Activated naive CD8-positive, alpha-beta T cell treated with anti-CD3 and anti-CD28 coated beads, Interleukin-2, amount 50 U/mL, for 24 hours (primary cell): ENCODE results near the gene ZCCHC2.

Experiments
- ATAC-seq: fragments of 150-1000 bp; cut with Tn5 transposase; one replicate; pipeline ENCODE4 v1.10.0; 2021
- DNase-seq: peaks from one replicate; pipeline ENCODE4 v3.0.0; 2021
- H3K27ac Mint-ChIP-seq: one replicate; pipeline ENCODE4 v1.8.0; 2021; ENCODE audit warnings: mild to moderate bottlenecking, mixed read lengths
- H3K27me3 Mint-ChIP-seq: one replicate; pipeline ENCODE4 v1.8.0; 2021; ENCODE audit warnings: mixed read lengths
- H3K36me3 Mint-ChIP-seq: one replicate; pipeline ENCODE4 v1.8.0; 2021; ENCODE audit warnings: low read depth, mixed read lengths
- H3K4me1 Mint-ChIP-seq: one replicate; pipeline ENCODE4 v1.8.0; 2021; ENCODE audit warnings: mixed read lengths
- H3K4me3 Mint-ChIP-seq: one replicate; pipeline ENCODE4 v1.8.0; 2021; ENCODE audit warnings: mild to moderate bottlenecking, moderate library complexity, mixed read lengths
- H3K9me3 Mint-ChIP-seq: one replicate; pipeline ENCODE4 v1.8.0; 2021; ENCODE audit warnings: mixed read lengths

Gene ZCCHC2

DNA sequence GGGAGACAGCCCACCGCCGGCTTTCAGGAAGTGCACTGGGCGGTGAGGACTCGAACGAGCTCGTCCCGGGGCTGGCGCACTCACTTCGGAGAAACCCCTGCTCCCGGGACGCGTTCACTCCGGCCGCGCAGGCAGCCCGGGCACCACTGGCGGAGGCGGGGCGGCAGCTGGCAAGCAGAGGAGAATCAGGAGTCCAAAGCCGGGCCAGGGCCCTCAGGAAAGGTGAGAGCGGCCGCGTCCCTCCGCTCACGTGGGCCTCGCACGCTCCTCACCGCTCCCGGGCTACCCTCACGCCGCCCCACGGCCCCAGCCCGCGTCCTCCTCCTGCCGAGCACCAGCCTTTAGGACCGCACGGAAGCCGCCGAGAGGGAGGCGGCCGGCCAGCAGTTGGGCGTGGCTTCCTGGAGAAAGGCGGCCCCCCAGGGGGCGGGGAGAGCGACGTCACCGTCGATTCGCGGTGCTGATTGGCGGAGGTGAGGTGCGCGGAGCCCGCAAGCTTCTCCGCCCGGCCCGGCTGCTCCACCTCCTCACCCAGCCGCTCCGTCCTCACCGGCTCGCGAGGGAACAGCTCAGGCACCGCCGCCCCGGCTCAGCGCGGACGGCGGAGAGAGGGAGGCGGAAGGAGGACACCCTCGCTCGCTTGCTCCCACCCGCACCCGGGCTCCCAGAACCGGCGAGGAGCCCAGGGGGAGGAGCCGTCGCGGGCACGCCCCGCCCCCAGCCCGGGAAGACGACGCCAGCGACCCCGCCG lies at the start of gene ZCCHC2:
Gene ZCCHC2 (plus strand): TSS at position 522 of the 751 bp plus-strand sequence. CDS start 400 bp downstream, outside the sequence.
- H3K4me1 Mint-ChIP-seq, result peaks cover 34% of the 10 kb centered on the region
- ATAC-seq, result peak; percentile 85
- H3K9me3 Mint-ChIP-seq, result peaks cover 2% of the 10 kb centered on the region

DNA sequence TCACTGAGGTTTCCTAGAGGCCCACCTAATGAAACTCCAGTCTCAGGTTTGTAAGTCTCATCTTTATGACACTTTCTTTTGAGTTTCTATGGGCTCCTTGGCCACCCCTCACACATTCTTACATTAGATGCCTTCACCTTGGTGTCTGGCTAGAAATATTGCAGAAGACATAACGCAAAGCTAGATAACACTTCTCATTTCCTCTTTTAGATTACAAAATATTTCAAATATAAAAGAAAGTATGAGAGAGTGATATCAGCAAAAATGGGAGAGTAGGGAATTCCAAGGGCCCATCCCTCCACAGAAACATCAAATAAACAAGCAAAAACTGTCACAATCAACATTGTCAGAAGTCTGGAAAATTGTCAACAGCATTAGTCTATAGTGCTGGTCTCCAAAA lies 43.3 kb upstream of the ZCCHC2 start:
- Mint-ChIP-seq H3K4me3 (no peak overlapping the region), H3K4me1 (peaks cover 4% of the 10 kb centered on the region), H3K9me3 (peaks cover 27% of the 10 kb centered on the region), H3K27me3 (peaks cover 32% of the 10 kb centered on the region), H3K27ac (no peak overlapping the region), H3K36me3 (peaks cover 2% of the 10 kb centered on the region)
- ATAC-seq, result no peak
- DNase-seq, result no peak

More for the DNA sequence above, at the start of gene ZCCHC2:
- Mint-ChIP-seq H3K4me3 (peak within 1 kb of the TSS; percentile 91), H3K27me3 (no peaks in the 10 kb centered on the region), H3K27ac (peak within 1 kb of the TSS; percentile 84), H3K36me3 (peaks cover 15% of the 10 kb centered on the region)
- peak; percentile 99 for DNase-seq

DNA sequence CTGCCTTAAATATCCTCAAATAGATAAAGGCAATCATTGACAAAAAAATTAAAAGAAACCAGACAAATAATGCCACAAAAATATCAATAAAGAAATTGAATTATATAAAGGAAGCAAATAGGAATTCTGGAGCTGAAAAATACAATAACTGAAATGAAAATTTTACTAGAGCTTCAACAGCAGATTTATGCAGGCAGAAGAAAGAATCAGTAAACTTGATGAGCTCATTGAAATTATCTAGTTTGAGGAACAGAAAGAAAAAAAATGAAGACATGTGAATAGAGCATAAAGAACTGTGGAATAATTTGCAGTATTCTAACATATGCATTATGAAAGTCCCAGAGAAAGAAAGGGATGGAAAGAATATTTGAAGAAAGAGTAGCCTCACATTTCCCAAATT lies 41.9 kb upstream of the ZCCHC2 start:
- ATAC-seq (no peak), DNase-seq (no peak)

DNA sequence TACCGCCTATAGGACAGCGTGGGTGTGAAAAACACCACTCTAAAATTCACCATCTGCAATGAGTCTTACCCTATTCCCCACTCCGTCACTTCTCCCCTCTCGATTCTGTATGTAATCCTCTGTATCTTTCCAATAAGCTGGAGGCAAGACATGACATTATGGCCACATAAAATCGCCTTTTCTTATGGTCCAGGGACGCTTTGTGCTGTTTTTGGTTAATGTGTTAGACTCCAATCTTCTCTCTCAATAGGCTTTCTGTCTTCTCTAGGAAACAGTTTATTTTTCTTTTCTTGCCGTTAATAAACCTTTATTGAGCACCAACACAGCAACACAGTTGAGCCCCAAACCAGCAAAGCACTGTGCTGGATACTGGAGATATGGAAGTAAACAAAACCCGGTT lies 37.9 kb upstream of the ZCCHC2 start:
- Mint-ChIP-seq H3K27ac (no peak overlapping the region), H3K27me3 (peaks cover 19% of the 10 kb centered on the region), H3K4me3 (no peak overlapping the region), H3K9me3 (peaks cover 21% of the 10 kb centered on the region), H3K4me1 (peaks cover 10% of the 10 kb centered on the region), H3K36me3 (peaks cover 2% of the 10 kb centered on the region)
- DNase-seq (no peak), ATAC-seq (no peak)

More for the DNA sequence above, 41.9 kb upstream of the ZCCHC2 start:
- Mint-ChIP-seq H3K27ac (no peak overlapping the region), H3K4me3 (no peak overlapping the region), H3K4me1 (peaks cover 6% of the 10 kb centered on the region), H3K36me3 (peaks cover 2% of the 10 kb centered on the region), H3K9me3 (peaks cover 27% of the 10 kb centered on the region), H3K27me3 (peaks cover 28% of the 10 kb centered on the region)

DNA sequence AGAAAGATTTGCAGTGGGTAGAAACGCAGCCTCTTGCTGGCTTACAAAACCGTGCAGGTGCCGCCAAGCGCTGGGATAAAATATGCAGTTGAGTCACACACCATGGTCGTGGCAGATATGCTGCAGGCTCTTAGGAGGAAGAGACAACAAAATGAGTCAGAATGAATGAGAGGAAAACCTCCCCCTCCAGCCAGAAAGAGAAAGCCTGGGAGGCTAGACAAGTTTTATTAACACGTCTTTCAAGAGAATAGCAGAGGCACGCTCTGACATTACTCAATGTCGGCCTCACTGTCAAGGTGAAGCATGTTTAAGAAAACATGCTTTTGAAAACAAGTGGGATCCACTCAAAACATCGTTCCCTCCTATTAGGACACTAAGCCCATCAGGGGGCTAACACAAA lies 37.1 kb upstream of the ZCCHC2 start:
- H3K9me3 Mint-ChIP-seq, result peaks cover 14% of the 10 kb centered on the region
- peaks cover 10% of the 10 kb centered on the region for H3K4me1 Mint-ChIP-seq
- DNase-seq (no peak), ATAC-seq (peak; percentile 40)
- H3K36me3 Mint-ChIP-seq, result peaks cover 2% of the 10 kb centered on the region
- no peak overlapping the region for H3K27ac Mint-ChIP-seq
- H3K4me3 Mint-ChIP-seq, result no peak overlapping the region
- peaks cover 19% of the 10 kb centered on the region for H3K27me3 Mint-ChIP-seq

DNA sequence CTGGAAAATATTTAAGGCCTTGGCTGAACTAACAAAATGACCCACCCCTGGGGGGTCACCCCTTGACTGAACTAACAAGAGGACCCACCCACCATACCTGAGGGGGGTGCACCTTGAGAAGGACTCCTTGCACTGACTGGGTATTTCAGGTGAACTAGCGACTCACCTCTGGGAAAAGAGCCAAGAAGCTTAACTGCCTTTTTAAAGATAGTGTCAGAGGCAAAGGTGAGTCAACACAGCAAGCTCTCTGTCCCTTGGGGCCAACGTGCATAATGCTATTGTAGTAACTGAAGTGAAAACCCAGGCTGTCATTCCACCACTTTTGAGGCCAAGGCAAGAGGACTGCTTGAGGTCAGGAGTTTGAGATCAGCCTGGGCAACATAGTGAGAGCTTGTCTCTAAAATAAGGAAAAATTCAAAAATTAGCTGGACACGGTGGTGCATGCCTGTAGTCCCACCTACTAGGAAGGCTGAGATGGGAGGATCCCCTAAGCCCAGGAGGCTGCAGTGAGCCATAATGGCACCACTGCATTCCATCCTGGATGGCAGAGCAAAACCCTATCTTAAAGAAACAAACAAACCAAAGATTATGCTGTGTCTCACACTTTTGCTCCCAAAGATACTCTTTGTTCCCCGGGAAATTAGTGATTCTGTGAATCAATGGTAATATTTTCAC lies 36.4 kb upstream of the ZCCHC2 start:
- H3K9me3 Mint-ChIP-seq, result peaks cover 6% of the 10 kb centered on the region
- peaks cover 19% of the 10 kb centered on the region for H3K27me3 Mint-ChIP-seq
- no peak overlapping the region for H3K4me3 Mint-ChIP-seq
- ATAC-seq (peak; percentile 88), DNase-seq (peak; percentile 9)
- H3K27ac Mint-ChIP-seq, result no peak overlapping the region
- no peaks in the 10 kb centered on the region for H3K36me3 Mint-ChIP-seq
- H3K4me1 Mint-ChIP-seq, result peaks cover 10% of the 10 kb centered on the region

DNA sequence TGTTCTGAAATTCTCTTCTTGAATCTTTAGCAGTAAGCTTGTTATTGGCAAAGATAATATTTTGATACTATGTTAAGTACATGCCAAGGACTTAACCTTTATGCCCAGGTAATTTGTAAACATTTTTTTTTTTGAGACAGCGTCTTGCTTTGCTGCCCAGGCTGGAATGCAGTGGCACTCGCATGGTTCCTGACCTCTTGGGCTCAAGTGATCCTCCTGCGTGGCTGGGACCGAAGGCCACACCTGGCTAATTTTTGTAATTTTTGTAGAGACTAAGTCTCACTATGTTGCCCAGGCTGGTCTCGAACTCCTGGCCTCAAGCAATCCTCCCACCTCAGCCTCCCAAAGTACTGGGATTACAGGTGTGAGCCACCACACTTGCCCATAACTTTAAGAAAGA lies 35.7 kb upstream of the ZCCHC2 start:
- Mint-ChIP-seq H3K27me3 (peaks cover 15% of the 10 kb centered on the region), H3K36me3 (no peaks in the 10 kb centered on the region), H3K4me1 (peaks cover 10% of the 10 kb centered on the region), H3K4me3 (no peak overlapping the region), H3K9me3 (no peaks in the 10 kb centered on the region), H3K27ac (no peak overlapping the region)
- DNase-seq, result no peak
- ATAC-seq, result no peak

DNA sequence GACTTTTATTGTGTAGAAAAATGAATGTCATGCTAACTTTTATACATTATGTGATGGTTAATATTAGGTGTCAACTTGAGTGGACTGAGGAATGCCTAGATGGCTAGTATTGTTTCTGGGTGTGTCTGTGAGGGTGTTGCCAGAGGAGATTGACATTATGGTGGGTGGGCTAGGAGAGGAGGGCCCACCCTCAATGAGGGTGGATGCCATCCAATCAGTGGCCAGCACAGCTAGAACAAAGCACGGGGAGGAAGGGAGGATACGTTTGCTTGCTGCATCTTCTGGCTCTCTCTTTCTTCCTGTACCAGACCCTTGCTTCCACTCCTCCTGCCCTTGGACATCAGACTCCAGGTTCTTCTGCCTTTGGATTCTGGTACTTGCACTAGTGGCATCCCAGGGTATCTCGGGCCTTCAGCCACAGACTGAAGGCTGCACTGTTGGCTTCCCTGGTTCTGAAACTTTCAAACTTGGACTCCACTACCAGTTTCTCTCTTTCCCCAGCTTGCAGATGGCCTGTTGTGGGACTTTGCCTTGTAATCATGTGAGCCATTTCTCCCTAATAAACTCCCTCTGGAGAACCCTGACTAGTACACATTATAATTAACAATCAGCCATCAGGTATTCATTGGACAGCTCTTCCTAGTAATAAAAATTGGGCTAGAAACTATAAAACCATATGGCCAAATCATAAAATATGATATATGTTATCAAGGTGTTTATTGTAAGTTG lies 31.7 kb upstream of the ZCCHC2 start:
- no peak overlapping the region for H3K4me3 Mint-ChIP-seq
- H3K27me3 Mint-ChIP-seq, result peaks cover 10% of the 10 kb centered on the region
- no peaks in the 10 kb centered on the region for H3K36me3 Mint-ChIP-seq
- H3K9me3 Mint-ChIP-seq, result no peaks in the 10 kb centered on the region
- no peak overlapping the region for H3K27ac Mint-ChIP-seq
- ATAC-seq (no peak), DNase-seq (no peak)
- H3K4me1 Mint-ChIP-seq, result peaks cover 6% of the 10 kb centered on the region

DNA sequence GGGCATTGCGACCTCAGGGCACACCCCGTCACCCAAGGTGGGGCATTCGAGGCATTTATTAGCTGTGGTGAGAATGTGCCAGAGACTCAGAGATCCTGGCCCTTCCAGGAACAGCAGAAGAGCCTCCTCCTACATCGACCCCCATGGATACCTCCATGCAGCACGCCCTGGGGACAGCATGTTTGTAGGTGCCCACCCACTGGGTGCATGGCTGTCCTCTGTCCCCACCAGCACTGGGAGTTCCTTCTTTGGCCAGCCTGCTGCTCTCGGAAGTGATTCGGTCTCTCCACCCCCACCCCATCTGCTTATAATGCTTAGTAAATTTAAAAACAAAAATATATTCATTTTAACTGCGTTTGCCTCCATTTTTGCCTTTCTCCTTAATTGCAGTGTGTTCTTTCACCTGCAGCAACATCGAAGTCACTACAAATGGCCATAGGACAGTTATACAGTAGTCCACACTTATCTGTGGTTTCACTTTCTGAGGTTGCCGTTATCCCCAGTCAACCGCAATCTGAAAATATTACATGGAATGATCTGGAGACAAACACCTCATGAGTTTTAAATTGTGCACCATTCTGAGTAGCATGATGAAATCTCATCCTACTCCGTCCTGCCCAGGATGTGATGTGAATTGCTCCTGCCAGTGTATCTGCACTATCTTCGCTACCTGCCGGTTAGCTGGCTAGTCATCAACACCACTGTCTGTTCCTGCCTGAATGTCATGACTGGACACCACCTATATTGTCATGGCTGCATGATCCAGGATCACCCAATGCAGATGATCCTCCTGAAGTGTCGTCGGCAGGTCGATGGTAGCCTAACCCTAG lies 29.6 kb upstream of the ZCCHC2 start:
- Mint-ChIP-seq H3K27me3 (peaks cover 8% of the 10 kb centered on the region), H3K27ac (no peak overlapping the region), H3K4me3 (no peak overlapping the region), H3K9me3 (no peaks in the 10 kb centered on the region), H3K4me1 (no peaks in the 10 kb centered on the region), H3K36me3 (no peaks in the 10 kb centered on the region)
- ATAC-seq (no peak), DNase-seq (no peak)

DNA sequence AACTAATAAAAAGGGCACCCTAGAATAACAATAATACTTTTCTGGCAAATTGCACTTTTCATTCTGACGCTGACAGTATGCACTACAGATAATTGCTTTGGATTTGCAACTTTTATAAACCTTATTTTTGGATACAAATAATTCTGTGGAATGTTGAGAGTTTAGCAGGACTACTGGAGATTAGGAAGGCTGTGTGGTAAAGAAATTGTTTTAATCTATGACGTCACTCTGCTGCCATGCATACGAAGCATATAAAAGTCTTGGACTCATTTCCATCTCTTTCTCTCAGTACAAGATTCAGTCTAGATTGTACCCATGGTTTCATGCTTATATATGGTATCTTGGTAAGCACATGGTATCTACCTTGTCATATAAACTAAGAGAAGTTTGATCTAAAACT lies 28.1 kb upstream of the ZCCHC2 start:
- Mint-ChIP-seq H3K4me1 (no peaks in the 10 kb centered on the region), H3K4me3 (no peak overlapping the region), H3K27ac (no peak overlapping the region), H3K9me3 (no peaks in the 10 kb centered on the region), H3K36me3 (no peaks in the 10 kb centered on the region), H3K27me3 (peaks cover 4% of the 10 kb centered on the region)
- no peak for ATAC-seq
- DNase-seq, result no peak

DNA sequence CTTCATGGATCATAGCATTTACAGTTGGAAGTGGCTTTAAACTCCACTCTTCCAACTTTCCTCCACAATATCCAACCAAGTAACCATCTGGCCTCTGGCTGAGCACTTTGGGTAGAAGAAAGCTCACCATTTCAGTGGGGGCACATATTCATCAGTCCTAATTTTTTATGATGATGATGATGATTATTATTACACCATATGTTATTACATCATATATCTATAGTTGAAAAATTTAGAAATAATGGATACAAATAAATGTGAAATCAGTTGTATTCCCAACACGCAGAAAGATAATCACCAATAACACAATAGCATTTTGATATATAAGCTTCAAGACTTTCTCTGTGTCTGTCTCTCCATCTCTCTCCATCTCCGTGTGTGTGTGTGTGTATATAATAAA lies 26.6 kb upstream of the ZCCHC2 start:
- H3K36me3 Mint-ChIP-seq, result no peaks in the 10 kb centered on the region

DNA sequence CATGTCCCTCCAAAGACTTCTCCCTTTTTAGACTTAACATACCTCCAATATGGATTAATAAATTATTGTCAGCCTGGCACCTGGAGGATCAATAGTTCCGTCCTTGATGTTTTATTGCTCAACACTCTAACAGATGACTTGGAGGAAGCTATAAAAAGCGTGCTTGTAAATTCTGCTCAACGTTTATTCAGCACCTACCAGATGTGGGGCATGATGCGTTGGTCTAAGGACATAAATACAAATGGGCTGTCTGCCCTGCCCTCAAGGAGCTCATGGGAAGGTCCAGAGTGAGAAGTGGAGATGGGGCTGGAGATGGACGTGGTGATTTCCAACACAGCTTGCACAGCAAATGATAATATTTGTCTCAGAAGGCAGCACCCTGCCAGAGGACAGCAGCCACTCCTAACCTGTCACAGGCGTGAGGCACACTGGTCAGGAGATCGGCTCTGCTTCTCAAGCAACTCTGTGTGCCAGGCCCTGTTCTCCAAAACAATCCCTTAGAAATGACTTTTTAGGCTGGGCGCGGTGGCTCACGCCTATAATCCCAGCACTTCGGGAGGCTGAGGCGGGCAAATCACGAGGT lies 25.5 kb upstream of the ZCCHC2 start:
- DNase-seq, result no peak
- Mint-ChIP-seq H3K4me3 (no peak overlapping the region), H3K36me3 (no peaks in the 10 kb centered on the region), H3K27ac (no peak overlapping the region), H3K27me3 (peaks cover 4% of the 10 kb centered on the region), H3K9me3 (no peaks in the 10 kb centered on the region), H3K4me1 (no peaks in the 10 kb centered on the region)
- ATAC-seq, result no peak

More for the DNA sequence above, 26.6 kb upstream of the ZCCHC2 start:
- Mint-ChIP-seq H3K27me3 (peaks cover 4% of the 10 kb centered on the region), H3K4me3 (no peak overlapping the region), H3K27ac (no peak overlapping the region), H3K4me1 (no peaks in the 10 kb centered on the region), H3K9me3 (no peaks in the 10 kb centered on the region)
- DNase-seq (no peak), ATAC-seq (no peak)

DNA sequence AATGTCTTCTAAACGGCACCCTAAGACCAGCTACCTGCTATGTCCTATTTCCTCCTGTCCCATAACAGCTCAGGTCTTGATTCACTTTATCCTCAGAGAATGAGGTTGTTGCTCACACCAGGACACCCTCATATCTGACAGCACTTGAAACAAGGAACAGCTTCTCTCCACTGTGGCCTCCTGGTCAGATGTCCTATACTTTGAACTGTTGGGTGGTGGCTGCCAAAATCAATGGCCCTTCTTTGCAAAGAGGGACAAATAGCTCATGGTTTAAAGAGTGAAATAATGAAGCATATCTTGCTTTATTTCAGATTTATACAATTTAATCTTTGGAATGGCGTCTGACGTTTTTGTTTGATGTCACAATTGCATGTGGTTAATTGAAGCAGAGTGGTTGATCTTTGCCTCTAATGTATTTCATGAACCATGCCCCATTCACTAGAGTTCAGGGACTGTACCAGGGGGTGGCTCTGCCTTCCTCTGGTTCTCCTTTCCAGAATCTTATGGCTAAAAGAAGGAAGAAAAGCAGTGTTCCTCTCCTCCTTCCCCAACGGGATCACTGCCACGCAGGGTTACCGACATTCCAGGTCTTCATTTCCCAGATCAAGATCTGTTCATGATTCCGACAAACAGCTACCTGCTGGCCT lies 24.1 kb upstream of the ZCCHC2 start:
- Mint-ChIP-seq H3K9me3 (no peaks in the 10 kb centered on the region), H3K27ac (no peak overlapping the region), H3K27me3 (peaks cover 2% of the 10 kb centered on the region), H3K4me1 (no peaks in the 10 kb centered on the region), H3K36me3 (no peaks in the 10 kb centered on the region), H3K4me3 (no peak overlapping the region)
- ATAC-seq (no peak), DNase-seq (no peak)
